Right atrium auricular region (tissue), 2 donors: ENCODE data around the gene RBMS1. TPM values are rescaled to one million over a fixed set of nuclear protein-coding genes. Genes with fewer than 3 reads are reported as not detected.

Experiments used
- DNase-seq: peaks from one replicate; pipeline ENCODE4 v3.0.0-alpha.2; 2019; ENCODE audit warnings: low spot score
- H3K27ac ChIP-seq, 2 donors: fragments of 200-600 bp; sonication (generic); 1 replicate in 1 of 2; 2 replicates in 1 of 2; pipeline ENCODE4 v1.5.1; 2016 to 2019
- H3K27me3 ChIP-seq, 2 donors: fragments of 200-600 bp; sonication (generic); one replicate each; pipeline versions ENCODE4 v1.5.1 to v1.6.0; 2017 to 2019
- H3K36me3 ChIP-seq: fragments of 200-600 bp; sonication (generic); one replicate; pipeline ENCODE4 v1.5.1; 2016
- H3K4me1 ChIP-seq, 2 donors: fragments of 200-600 bp; sonication (generic); one replicate each; pipeline versions ENCODE4 v1.5.1 to v1.6.0; 2017 to 2019
- H3K4me3 ChIP-seq, 2 donors: fragments of 200-600 bp; sonication (generic); 1 replicate in 1 of 2; 2 replicates in 1 of 2; pipeline ENCODE4 v1.5.1; 2017 to 2019; ENCODE audit warnings: mild to moderate bottlenecking in 1 of 2, moderate library complexity in 1 of 2
- H3K9me3 ChIP-seq, 2 donors: fragments of 200-600 bp; sonication (generic); one replicate each; pipeline ENCODE4 v1.5.1; 2019
- total RNA-seq, 2 donors: library from RNA; depleted of rRNA; stranded (reverse); fragments of >200 nt; gene quantifications; one replicate each; pipeline ENCODE4 v1.1.0, GENCODE V29; 2016
- TF ChIP-seq, protein P1 (sequence below), 2 donors: fragments of 200-600 bp; sonication (generic); IDR thresholded peaks; one replicate each; pipeline ENCODE4 v1.5.1; 2019; ENCODE audit warnings: antibody characterized with exemption in 2 of 2

The RBMS1 gene
- total RNA-seq, 2 donors from 2014 or later: 52.3 to 57.0 TPM

DNA sequence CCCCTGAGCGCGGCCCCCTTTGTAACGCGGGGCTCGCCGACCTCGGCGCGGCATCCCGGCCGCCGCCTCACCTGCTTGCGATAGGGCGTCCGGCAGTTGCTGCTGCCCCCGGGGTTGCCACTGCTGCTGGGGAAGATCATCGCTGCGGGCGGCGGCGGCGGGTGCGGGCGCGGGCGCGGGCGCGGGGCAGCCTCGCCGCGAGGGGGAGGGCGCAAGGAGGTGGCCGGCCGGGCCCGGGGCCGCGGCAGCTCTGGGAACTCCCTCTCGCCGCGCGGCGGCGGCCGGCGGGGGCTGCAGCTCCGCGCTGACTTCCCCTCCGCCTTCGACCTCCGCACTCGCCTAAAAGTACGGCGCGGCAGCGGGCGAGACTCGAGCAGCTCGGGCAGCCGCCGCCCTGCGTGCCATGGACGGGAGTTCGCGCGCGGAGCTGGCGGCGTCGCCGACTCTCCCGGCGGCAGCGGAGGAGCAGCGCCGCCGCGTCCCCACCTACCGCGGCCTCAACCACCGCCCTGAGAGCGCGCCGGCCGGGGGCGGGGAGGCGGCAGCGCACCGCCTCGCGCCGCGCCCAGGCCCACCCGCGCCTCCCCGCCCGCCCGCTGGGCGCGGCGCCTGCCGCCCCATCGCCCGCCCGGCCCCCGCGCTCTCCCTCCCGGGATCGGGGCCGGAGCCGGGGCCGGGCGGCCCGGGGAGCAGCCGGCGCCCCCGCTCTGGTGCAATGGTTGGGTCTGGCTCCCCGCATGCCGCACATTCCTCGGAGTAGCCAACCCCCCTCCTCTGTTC, 86.0 kb downstream of the RBMS1 start:
- no peak for DNase-seq
- no peaks in the 10 kb centered on the region for H3K27me3 ChIP-seq
- TF ChIP-seq, protein P1, sequence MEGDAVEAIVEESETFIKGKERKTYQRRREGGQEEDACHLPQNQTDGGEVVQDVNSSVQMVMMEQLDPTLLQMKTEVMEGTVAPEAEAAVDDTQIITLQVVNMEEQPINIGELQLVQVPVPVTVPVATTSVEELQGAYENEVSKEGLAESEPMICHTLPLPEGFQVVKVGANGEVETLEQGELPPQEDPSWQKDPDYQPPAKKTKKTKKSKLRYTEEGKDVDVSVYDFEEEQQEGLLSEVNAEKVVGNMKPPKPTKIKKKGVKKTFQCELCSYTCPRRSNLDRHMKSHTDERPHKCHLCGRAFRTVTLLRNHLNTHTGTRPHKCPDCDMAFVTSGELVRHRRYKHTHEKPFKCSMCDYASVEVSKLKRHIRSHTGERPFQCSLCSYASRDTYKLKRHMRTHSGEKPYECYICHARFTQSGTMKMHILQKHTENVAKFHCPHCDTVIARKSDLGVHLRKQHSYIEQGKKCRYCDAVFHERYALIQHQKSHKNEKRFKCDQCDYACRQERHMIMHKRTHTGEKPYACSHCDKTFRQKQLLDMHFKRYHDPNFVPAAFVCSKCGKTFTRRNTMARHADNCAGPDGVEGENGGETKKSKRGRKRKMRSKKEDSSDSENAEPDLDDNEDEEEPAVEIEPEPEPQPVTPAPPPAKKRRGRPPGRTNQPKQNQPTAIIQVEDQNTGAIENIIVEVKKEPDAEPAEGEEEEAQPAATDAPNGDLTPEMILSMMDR (IDR thresholded peaks at IDR 0.05): peak in 1 of 2 donors; percentile 48
- no peaks in the 10 kb centered on the region for H3K36me3 ChIP-seq
- H3K9me3 ChIP-seq: no peaks in the 10 kb centered on the region
- H3K4me1 ChIP-seq: peaks cover 0 to 69% of the 10 kb centered on the region in 2 donors
- peak overlapping the region; percentile 96 to 99 for H3K27ac ChIP-seq
- peak overlapping the region; percentile 92 to 94 for H3K4me3 ChIP-seq

DNA sequence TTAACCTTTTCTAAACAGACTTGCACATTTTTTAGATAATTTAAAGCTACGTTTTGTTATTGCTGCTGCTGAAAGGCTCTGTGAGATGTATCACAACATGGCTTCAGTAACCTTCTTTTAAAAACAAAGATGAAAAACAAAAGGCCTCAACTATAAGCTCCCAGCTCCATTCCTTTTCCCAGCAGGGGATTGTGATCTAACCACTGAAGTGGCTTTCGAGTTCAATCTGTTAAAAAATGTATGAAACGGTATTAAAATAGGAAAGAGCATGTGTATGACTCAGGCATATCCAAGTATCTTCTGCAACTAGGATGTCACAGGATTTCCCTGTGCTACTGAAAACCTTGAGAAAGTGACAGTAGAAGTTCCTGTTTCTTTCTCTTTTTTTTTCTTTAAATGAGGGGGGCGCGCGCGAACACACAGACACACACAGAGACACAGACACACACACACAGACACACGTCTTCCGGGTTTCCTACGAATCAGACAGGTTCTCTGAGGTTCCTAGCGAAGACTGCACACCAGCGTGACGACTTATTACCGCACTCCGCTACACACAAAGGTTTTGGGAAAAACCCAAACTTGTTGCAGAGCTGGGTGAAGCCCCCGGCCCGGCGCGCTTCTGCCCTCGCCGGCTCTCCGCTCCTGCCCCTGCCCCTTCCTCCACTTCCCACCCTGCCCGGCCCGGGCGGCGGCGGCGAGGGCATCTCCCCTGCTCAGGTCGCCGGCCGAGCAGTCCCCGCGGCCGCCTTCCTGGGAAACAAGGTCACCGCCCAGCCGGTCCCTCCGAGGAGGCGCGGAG, 86.8 kb downstream of the RBMS1 start:
- no peak for DNase-seq
- H3K27me3 ChIP-seq: no peaks in the 10 kb centered on the region
- peaks cover 0 to 67% of the 10 kb centered on the region in 2 donors for H3K4me1 ChIP-seq
- TF ChIP-seq, protein P1 (IDR thresholded peaks at IDR 0.05): no peak
- H3K27ac ChIP-seq: peak overlapping the region; percentile 96 to 99
- H3K4me3 ChIP-seq: peak overlapping the region; percentile 92 to 94
- no peaks in the 10 kb centered on the region for H3K9me3 ChIP-seq
- no peaks in the 10 kb centered on the region for H3K36me3 ChIP-seq

DNA sequence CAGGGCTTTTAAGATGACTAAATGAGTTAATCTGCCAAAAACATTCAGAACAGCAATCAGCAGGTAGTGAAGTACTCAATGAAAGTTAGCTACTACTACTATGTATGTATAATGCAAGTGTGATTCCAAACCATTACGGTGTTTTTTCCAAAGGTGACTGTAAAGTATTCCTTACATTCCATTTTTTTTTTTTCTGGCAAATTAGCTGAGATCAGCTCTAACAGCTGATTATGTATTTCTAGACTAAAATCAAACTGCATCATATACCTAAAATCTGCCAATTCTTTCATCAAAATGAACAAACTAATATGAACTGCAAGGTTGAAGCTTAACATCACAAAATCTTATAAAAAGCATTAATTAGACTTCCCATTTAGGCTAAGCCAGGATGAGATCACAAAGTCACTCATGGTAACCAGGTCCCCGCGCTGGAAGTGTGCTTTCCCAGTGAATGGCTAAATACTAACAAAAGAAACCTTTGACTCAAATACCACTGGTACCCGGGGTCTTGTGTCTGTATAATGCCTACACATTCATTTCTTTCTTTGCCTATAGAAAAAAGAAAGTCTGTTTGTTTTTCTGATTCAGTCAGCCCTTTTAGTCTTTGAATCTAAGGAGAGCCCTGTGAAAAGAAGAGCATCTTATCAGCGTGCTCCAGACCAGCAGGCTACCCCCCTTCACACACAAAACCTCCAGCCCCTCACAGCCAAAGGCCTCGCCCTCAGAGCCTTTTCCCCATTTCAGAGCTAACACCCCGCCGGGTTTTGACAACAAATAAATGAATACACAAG, 88.3 kb downstream of the RBMS1 start:
- H3K4me1 ChIP-seq: peaks cover 0 to 63% of the 10 kb centered on the region in 2 donors
- H3K9me3 ChIP-seq: no peaks in the 10 kb centered on the region
- H3K4me3 ChIP-seq: peak overlapping the region; percentile 92 to 94
- H3K36me3 ChIP-seq: no peaks in the 10 kb centered on the region
- H3K27ac ChIP-seq: peak overlapping the region; percentile 96 to 99
- H3K27me3 ChIP-seq: no peaks in the 10 kb centered on the region
- TF ChIP-seq, protein P1 (IDR thresholded peaks at IDR 0.05): no peak
- DNase-seq: no peak

DNA sequence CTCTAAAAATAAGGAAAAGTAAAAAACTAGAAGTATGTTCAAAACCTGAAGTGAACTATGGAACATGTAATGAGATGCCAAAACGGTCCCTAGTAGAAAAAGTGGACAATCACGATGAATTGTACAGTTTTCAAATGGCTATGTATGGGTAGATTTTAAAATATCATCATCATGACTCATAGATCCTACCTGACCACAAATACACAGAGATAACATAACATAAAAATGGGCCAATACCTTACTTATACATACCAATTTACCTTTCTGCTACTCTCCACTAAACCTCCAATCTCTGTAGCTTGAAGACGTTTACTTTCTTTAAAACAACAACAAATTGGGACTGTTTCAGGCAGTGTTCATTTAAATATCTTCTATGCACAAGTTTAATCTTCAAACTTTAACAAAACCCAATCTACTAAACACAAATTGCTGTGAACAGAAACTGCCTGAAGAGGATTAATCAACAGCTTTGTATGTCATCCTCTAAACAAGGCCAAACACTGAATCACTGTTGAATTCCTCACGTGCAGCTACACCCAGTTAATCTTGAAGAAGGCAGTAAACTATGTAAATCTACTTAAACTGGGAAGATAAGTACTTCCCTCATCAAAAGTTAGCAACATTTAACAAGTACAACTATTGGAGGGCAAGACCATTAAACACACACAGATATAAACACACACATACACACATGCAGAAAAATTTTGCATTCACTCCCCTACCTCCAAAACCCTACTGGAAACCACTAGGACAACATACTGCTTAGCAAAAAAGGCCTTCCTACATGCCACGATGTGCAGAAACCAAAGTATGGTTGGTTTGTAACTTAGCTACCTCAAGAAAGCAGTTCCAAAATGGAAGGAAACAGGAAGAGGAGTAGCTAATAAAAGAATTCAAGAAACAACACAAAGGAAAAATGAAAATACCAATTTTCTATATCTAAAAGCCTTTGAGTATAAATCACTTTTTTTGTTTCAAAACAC, 90.3 kb downstream of the RBMS1 start:
- DNase-seq: no peak
- Histone ChIP-seq H3K27ac (peak overlapping the region; percentile 2 to 49), H3K9me3 (no peaks in the 10 kb centered on the region), H3K4me1 (peaks cover 0 to 66% of the 10 kb centered on the region in 2 donors), H3K27me3 (no peaks in the 10 kb centered on the region), H3K4me3 (no peak overlapping the region), H3K36me3 (no peaks in the 10 kb centered on the region)
- TF ChIP-seq, protein P1 (IDR thresholded peaks at IDR 0.05): no peak
